ENCODE data around the gene FHIT.

- TF ChIP-seq CTCF (IDR thresholded peaks at IDR 0.05) (no peak), POLR2A (IDR thresholded peaks at IDR 0.05) (no peak)
Measured at GRCh38 chr3:59756934-59757333, 1494.3 kb downstream of the FHIT start.
